OCI-LY7 (cell line): ENCODE data around the gene IKZF3. TPM values are rescaled to one million over a fixed set of nuclear protein-coding genes. Genes with fewer than 3 reads are reported as not detected.

Experiments used
- BruUV-seq: library from RNA; stranded (reverse); fragments of 400-500 nt; replicated peaks from 2 replicates; lab custom pipeline; 2021; lab: Mats Ljungman, UMichigan
- CTCF ChIA-PET: fragments of 300-600 bp; sonication (Branson Sonifier 250); formaldehyde crosslinking; loops from one replicate; lab custom pipeline; 2022; ENCODE audit warnings: antibody characterized with exemption; ENCODE audit not compliant: unreplicated experiment; lab: Charles Lee
- POLR2A ChIA-PET: fragments of 300-600 bp; sonication (Branson Sonifier 250); formaldehyde crosslinking; loops from one replicate; lab custom pipeline; 2022; ENCODE audit warnings: antibody characterized with exemption; lab: Charles Lee
- DNase-seq: peaks from one replicate; pipeline ENCODE4 v3.0.0-alpha.2; 2015; ENCODE audit warnings: low spot score
- H2AFZ ChIP-seq: fragments of 200-600 bp; sonication (generic), shearing (Covaris generic); 2 replicates; pipeline ENCODE4 v1.6.1; 2014; ENCODE audit warnings: mild to moderate bottlenecking, antibody characterized with exemption, low read length, moderate library complexity
- H3K27ac ChIP-seq: fragments of 200-600 bp; sonication (generic); 2 replicates; pipeline ENCODE4 v1.5.1; 2014; ENCODE audit warnings: mixed run types, low read depth, mild to moderate bottlenecking, moderate library complexity, low read length, inconsistent platforms; ENCODE audit not compliant: poor library complexity, severe bottlenecking
- H3K36me3 ChIP-seq: fragments of 200-600 bp; sonication (generic); 2 replicates; pipeline ENCODE4 v1.6.1; 2014; ENCODE audit warnings: mild to moderate bottlenecking, antibody characterized with exemption, low read length, moderate library complexity, mixed read lengths; ENCODE audit not compliant: insufficient read depth
- H3K4me1 ChIP-seq: fragments of 200-600 bp; sonication (generic); 2 replicates; pipeline ENCODE4 v1.5.1; 2014; ENCODE audit warnings: mild to moderate bottlenecking, low read length; ENCODE audit not compliant: insufficient read depth, poor library complexity, severe bottlenecking
- H3K4me2 ChIP-seq: fragments of 200-600 bp; sonication (generic); 2 replicates; pipeline ENCODE4 v1.6.1; 2014; ENCODE audit warnings: mild to moderate bottlenecking, low read length
- H3K4me3 ChIP-seq: fragments of 200-600 bp; sonication (generic); 2 replicates; pipeline ENCODE4 v1.5.1; 2014; ENCODE audit warnings: mild to moderate bottlenecking, low read depth, low read length; ENCODE audit not compliant: poor library complexity, severe bottlenecking
- H3K79me2 ChIP-seq: fragments of 200-600 bp; sonication (generic); 2 replicates; pipeline ENCODE4 v1.6.1; 2016; ENCODE audit warnings: low read depth, mild to moderate bottlenecking, low read length, moderate library complexity, mixed read lengths; ENCODE audit not compliant: insufficient read depth
- H3K9me2 ChIP-seq: fragments of 200-600 bp; sonication (generic); 2 replicates; pipeline ENCODE4 v1.6.1; 2016; ENCODE audit warnings: mild to moderate bottlenecking, low read length, mixed read lengths; ENCODE audit not compliant: insufficient read depth
- H3K9me3 ChIP-seq: fragments of 200-600 bp; sonication (generic); 2 replicates; pipeline ENCODE4 v1.6.1; 2014; ENCODE audit warnings: mild to moderate bottlenecking, mixed run types, low read length, mixed read lengths
- H4K20me1 ChIP-seq: fragments of 200-600 bp; sonication (generic); 2 replicates; pipeline ENCODE4 v1.6.1; 2014; ENCODE audit warnings: mild to moderate bottlenecking, antibody characterized with exemption, low read length, moderate library complexity, mixed read lengths; ENCODE audit not compliant: insufficient read depth
- EZH2phosphoT487 ChIP-seq: fragments of 200-600 bp; sonication (generic); IDR thresholded peaks from 2 replicates; pipeline ENCODE4 v1.6.1; 2018; ENCODE audit warnings: low read depth, borderline replicate concordance, mild to moderate bottlenecking, mixed run types, antibody characterized with exemption, low read length, moderate library complexity, mixed read lengths
- intact Hi-C: fragments of 100-400 bp; cut with micrococcal nuclease; formaldehyde crosslinking; loops from one replicate; pipeline ENCODE4 v1.10.0; 2022; ENCODE audit not compliant: unreplicated experiment
- total RNA-seq, 2 experiments: library from RNA; depleted of rRNA in 1 of 2; stranded (reverse); fragments of >200 nt in 1 of 2; shearing (Covaris generic) in 1 of 2; gene quantifications; 2 replicates each; pipeline ENCODE4 v1.2.3, GENCODE V29; 2014 to 2022
- TF ChIP-seq, protein P1 (sequence below): fragments of 200-600 bp; sonication (generic); conservative IDR thresholded peaks from 2 replicates; pipeline ENCODE4 v1.5.1; 2014; ENCODE audit warnings: mild to moderate bottlenecking, antibody characterized with exemption, low read length, moderate library complexity, mixed read lengths

IKZF3 gene
- total RNA-seq, 2 experiments from 2014 or later: 54.7 to 134 TPM

DNA sequence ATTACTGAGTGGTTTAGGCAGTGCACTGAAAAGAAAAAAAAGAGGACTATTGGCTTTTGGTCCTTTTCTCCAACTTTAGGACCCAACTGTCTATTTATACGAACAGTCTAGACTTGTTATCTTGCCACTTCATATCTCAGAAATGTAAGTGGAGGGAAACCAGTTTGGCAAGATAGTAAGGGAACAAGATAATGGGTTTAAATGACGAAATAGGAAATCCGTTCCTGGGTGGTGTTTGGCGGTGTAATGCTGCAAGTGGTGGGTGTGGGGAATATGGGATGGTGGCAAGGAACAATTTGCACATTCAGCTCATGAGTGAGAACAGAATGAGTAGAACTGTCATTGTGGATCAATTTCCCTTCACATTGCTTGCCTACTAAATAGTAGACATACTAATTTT is 81.6 kb downstream of the IKZF3 start:
- TF ChIP-seq, protein P1, sequence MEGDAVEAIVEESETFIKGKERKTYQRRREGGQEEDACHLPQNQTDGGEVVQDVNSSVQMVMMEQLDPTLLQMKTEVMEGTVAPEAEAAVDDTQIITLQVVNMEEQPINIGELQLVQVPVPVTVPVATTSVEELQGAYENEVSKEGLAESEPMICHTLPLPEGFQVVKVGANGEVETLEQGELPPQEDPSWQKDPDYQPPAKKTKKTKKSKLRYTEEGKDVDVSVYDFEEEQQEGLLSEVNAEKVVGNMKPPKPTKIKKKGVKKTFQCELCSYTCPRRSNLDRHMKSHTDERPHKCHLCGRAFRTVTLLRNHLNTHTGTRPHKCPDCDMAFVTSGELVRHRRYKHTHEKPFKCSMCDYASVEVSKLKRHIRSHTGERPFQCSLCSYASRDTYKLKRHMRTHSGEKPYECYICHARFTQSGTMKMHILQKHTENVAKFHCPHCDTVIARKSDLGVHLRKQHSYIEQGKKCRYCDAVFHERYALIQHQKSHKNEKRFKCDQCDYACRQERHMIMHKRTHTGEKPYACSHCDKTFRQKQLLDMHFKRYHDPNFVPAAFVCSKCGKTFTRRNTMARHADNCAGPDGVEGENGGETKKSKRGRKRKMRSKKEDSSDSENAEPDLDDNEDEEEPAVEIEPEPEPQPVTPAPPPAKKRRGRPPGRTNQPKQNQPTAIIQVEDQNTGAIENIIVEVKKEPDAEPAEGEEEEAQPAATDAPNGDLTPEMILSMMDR: no peak
- no peak for TF ChIP-seq EZH2phosphoT487
- Histone ChIP-seq H3K27ac (peak overlapping the region; percentile 5), H3K79me2 (peaks cover 73% of the 10 kb centered on the region), H3K4me1 (peaks cover 83% of the 10 kb centered on the region), H3K9me2 (no peaks in the 10 kb centered on the region), H3K4me2 (0 out of 2 replicates have a peak overlapping the region, but pooled peaks have one; percentile 60), H3K4me3 (no peak overlapping the region), H4K20me1 (no peaks in the 10 kb centered on the region), H3K36me3 (peaks cover 88% of the 10 kb centered on the region), H2AFZ (no peak overlapping the region), H3K9me3 (no peaks in the 10 kb centered on the region)
- CTCF ChIA-PET: no interaction called here
- no TSS peak for BruUV-seq
- intact Hi-C loops: no loop called here
- no peak for DNase-seq
- POLR2A ChIA-PET: interaction anchor here (0.6 to 7.5 kb wide), 4 partner anchors 10 to 323 kb away, joined by 3 to 70 read pairs (median 14); no protein-coding TSS in a partner anchor

DNA sequence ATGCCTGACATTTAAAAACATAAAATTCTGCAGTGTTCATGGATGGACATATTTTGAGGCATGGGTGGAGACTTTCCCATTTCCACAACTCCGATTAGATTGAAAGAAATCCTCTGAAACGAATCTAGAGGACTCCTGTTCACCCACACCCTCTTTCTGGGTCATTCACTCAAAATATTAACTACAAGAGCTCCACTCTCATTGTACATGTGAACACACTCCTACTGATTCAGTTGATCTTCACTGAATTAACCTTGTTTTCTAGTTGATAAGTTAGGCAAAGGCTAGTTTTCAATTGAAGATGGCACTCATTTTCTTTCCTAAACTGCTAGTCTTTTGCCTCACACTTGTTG is 82.3 kb downstream of the IKZF3 start:
- Histone ChIP-seq H3K4me2 (peak overlapping the region; percentile 60), H3K9me2 (no peaks in the 10 kb centered on the region), H3K9me3 (no peaks in the 10 kb centered on the region), H3K79me2 (peaks cover 74% of the 10 kb centered on the region), H3K4me3 (no peak overlapping the region), H3K36me3 (peaks cover 88% of the 10 kb centered on the region), H2AFZ (no peak overlapping the region), H3K4me1 (peaks cover 76% of the 10 kb centered on the region), H3K27ac (peak overlapping the region; percentile 94), H4K20me1 (no peaks in the 10 kb centered on the region)
- TF ChIP-seq, protein P1: no peak
- TF ChIP-seq EZH2phosphoT487: no peak
- DNase-seq: no peak
- CTCF ChIA-PET: no interaction called here
- intact Hi-C loops: no loop called here
- no TSS peak for BruUV-seq
- POLR2A ChIA-PET: interaction anchor here (0.6 to 7.5 kb wide), 4 partner anchors 11 to 82 kb away, joined by 3 to 70 read pairs (median 14); partner anchors contain the start of gene IKZF3
